ENCODE data around the gene PSEN2.

PSEN2 gene

DNA sequence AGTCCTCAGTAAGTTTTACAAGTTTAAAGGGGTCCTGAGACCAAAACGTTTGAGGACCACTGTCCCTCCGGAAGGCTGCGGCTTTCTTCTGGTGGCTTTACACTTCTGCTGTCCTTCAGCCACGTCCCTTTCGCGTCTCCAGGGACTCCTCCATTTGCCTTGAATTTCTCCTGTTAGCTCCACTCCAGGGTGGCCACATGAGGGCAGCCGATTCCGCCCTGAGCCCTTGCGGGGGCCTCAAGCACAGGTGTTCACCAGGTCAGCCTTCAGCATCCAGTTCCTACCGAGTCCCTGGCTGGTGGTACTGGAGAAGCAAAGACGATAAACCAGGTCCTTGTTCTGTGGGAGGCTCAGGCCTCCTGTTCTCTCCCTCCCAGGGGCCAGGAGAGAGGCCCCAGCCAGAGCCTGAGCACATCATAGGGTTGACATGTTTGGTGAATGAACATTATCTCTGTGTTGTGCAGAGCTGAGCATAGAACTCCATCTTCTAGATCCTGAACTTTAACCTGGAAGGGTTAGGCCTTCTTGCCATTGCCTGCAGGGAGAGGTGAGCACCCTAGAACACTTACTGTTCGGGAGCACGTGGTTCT, 42.3 kb downstream of the PSEN2 start:
- Histone ChIP-seq H3K27ac (no peak overlapping the region), H3K27me3 (no peaks in the 10 kb centered on the region), H3K9me3 (no peaks in the 10 kb centered on the region), H3K4me1 (ENCODE audit: control insufficient read depth in 1 of 2, insufficient read depth in 1 of 2, low read depth in 1 of 2, low read length in 1 of 2) (no peaks in the 10 kb centered on the region), H3K36me3 (no peaks in the 10 kb centered on the region), H3K4me3 (ENCODE audit: low read depth in 1 of 2, low read length in 1 of 2) (no peak overlapping the region)
- TF ChIP-seq, protein P1, sequence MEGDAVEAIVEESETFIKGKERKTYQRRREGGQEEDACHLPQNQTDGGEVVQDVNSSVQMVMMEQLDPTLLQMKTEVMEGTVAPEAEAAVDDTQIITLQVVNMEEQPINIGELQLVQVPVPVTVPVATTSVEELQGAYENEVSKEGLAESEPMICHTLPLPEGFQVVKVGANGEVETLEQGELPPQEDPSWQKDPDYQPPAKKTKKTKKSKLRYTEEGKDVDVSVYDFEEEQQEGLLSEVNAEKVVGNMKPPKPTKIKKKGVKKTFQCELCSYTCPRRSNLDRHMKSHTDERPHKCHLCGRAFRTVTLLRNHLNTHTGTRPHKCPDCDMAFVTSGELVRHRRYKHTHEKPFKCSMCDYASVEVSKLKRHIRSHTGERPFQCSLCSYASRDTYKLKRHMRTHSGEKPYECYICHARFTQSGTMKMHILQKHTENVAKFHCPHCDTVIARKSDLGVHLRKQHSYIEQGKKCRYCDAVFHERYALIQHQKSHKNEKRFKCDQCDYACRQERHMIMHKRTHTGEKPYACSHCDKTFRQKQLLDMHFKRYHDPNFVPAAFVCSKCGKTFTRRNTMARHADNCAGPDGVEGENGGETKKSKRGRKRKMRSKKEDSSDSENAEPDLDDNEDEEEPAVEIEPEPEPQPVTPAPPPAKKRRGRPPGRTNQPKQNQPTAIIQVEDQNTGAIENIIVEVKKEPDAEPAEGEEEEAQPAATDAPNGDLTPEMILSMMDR (IDR thresholded peaks at IDR 0.05), result peak; percentile 47

- H3K4me1 ChIP-seq (ENCODE audit: control insufficient read depth in 1 of 2, insufficient read depth in 1 of 2, low read depth in 1 of 2, low read length in 1 of 2), result no peaks in the 10 kb centered on the region
- no peaks in the 10 kb centered on the region for H3K27me3 ChIP-seq
- H3K4me3 ChIP-seq (ENCODE audit: low read depth in 1 of 2, low read length in 1 of 2), result no peak overlapping the region
- TF ChIP-seq, protein P1 (IDR thresholded peaks at IDR 0.05), result no peak
- H3K9me3 ChIP-seq, result no peaks in the 10 kb centered on the region
- no peaks in the 10 kb centered on the region for H3K36me3 ChIP-seq
- H3K27ac ChIP-seq, result no peak overlapping the region
Measured at GRCh38 chr1:226915672-226915995, 45.2 kb downstream of the PSEN2 start.

GRCh38 chr1:226916497-226916896, 46.1 kb downstream of the PSEN2 start:
- Histone ChIP-seq H3K9me3 (no peaks in the 10 kb centered on the region), H3K4me3 (ENCODE audit: low read depth in 1 of 2, low read length in 1 of 2) (no peak overlapping the region), H3K27me3 (no peaks in the 10 kb centered on the region), H3K27ac (no peak overlapping the region), H3K4me1 (ENCODE audit: control insufficient read depth in 1 of 2, insufficient read depth in 1 of 2, low read depth in 1 of 2, low read length in 1 of 2) (no peaks in the 10 kb centered on the region), H3K36me3 (no peaks in the 10 kb centered on the region)
- TF ChIP-seq, protein P1 (IDR thresholded peaks at IDR 0.05), result no peak

DNA sequence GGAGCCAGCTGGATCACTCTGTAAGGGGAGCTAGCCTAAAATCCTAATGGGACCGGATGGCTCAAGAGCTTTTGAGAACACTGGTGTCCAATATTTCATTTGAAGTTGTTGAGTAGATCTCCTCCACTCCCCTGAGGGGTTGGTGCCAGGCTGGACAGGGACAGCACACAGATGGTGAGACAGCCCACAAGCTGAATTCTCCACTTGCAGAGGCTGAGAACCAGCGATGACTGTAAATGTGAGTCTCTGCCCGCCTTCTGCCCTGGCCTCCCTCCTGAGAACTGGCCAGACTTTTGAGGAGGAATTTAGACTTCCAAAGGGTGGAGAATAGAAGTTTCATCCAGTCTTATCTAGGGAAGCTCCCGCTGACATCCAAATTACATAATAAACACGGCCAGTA, 49.2 kb downstream of the PSEN2 start:
- Histone ChIP-seq H3K36me3 (no peaks in the 10 kb centered on the region), H3K4me3 (ENCODE audit: low read depth in 1 of 2, low read length in 1 of 2) (no peak overlapping the region), H3K9me3 (no peaks in the 10 kb centered on the region), H3K27ac (no peak overlapping the region), H3K4me1 (ENCODE audit: control insufficient read depth in 1 of 2, insufficient read depth in 1 of 2, low read depth in 1 of 2, low read length in 1 of 2) (no peaks in the 10 kb centered on the region), H3K27me3 (no peaks in the 10 kb centered on the region)
- TF ChIP-seq, protein P1 (IDR thresholded peaks at IDR 0.05), result no peak

DNA sequence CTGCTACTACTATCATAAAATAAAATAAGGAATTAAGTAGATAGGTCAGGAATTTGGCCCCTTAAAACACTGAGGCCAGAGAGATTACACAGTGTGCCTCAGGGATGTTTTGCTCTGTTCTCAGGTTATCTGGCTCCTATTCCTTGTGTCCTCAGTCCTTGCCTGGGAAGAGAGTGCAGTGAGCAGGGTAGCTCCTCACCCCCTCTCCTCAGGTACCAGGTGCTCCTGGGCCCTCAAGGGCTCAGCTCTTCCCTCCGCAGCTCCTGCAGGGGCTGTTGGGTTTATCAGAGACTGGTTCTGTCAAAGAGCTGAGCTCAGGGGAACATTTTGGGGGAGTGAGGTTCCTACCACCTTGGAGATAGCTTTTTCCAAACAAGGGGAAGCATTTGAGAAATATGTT, 49.6 kb downstream of the PSEN2 start:
- Histone ChIP-seq H3K36me3 (no peaks in the 10 kb centered on the region), H3K4me3 (ENCODE audit: low read depth in 1 of 2, low read length in 1 of 2) (no peak overlapping the region), H3K4me1 (ENCODE audit: control insufficient read depth in 1 of 2, insufficient read depth in 1 of 2, low read depth in 1 of 2, low read length in 1 of 2) (no peaks in the 10 kb centered on the region), H3K9me3 (no peaks in the 10 kb centered on the region), H3K27me3 (no peaks in the 10 kb centered on the region), H3K27ac (no peak overlapping the region)
- TF ChIP-seq, protein P1 (IDR thresholded peaks at IDR 0.05), result no peak

- TF ChIP-seq, protein P1 (IDR thresholded peaks at IDR 0.05), result no peak
- H3K27ac ChIP-seq, result no peak overlapping the region
- no peak overlapping the region for H3K4me3 ChIP-seq (ENCODE audit: low read depth in 1 of 2, low read length in 1 of 2)
- H3K4me1 ChIP-seq (ENCODE audit: control insufficient read depth in 1 of 2, insufficient read depth in 1 of 2, low read depth in 1 of 2, low read length in 1 of 2), result no peaks in the 10 kb centered on the region
- no peaks in the 10 kb centered on the region for H3K27me3 ChIP-seq
- H3K9me3 ChIP-seq, result no peaks in the 10 kb centered on the region
- no peaks in the 10 kb centered on the region for H3K36me3 ChIP-seq
Measured at GRCh38 chr1:226920446-226920894, 50.1 kb downstream of the PSEN2 start.

Data from neutrophil (primary cell).